ENCODE measurements around the gene NPLOC4. TPM values are rescaled to one million over a fixed set of nuclear protein-coding genes. Genes with fewer than 3 reads are reported as not detected.

The NPLOC4 gene
- total and polyA plus RNA-seq, 11 donors, result 28.2 to 133 (median 99.2) TPM

GRCh38 chr17:81543756-81544155 is 93.2 kb downstream of the NPLOC4 start:
- ATAC-seq, result no peak
- intact Hi-C loops (cut with DNase I), result loop anchor here in 1 of 10 donors (5.0 kb wide), 1 partner anchor 291 kb away; no protein-coding TSS in a partner anchor
- no peak for DNase-seq
- peaks cover 0 to 13% (median 0%) of the 10 kb centered on the region in 12 donors for H3K4me1 ChIP-seq
- H3K36me3 ChIP-seq, result peaks cover 0 to 87% (median 67%) of the 10 kb centered on the region in 9 donors
- no peak overlapping the region for H3K4me3 ChIP-seq
- H3K9me3 ChIP-seq, result no peaks in the 10 kb centered on the region
- no peaks in the 10 kb centered on the region for H3K27me3 ChIP-seq
- TF ChIP-seq, protein P1, sequence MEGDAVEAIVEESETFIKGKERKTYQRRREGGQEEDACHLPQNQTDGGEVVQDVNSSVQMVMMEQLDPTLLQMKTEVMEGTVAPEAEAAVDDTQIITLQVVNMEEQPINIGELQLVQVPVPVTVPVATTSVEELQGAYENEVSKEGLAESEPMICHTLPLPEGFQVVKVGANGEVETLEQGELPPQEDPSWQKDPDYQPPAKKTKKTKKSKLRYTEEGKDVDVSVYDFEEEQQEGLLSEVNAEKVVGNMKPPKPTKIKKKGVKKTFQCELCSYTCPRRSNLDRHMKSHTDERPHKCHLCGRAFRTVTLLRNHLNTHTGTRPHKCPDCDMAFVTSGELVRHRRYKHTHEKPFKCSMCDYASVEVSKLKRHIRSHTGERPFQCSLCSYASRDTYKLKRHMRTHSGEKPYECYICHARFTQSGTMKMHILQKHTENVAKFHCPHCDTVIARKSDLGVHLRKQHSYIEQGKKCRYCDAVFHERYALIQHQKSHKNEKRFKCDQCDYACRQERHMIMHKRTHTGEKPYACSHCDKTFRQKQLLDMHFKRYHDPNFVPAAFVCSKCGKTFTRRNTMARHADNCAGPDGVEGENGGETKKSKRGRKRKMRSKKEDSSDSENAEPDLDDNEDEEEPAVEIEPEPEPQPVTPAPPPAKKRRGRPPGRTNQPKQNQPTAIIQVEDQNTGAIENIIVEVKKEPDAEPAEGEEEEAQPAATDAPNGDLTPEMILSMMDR (IDR thresholded peaks at IDR 0.05), result no peak
- no peak for TF ChIP-seq POLR2A (IDR thresholded peaks at IDR 0.05)
- 96 to 100% (median 97%) methylated on average over 12 to 15 of the region's 15 CpGs; no CpG with 5 or more reads in 1 of the 4 donors for WGBS, 4 donors
- peak overlapping the region in 5 of 12 donors; percentile 33 to 55 (median 37) for H3K27ac ChIP-seq

DNA sequence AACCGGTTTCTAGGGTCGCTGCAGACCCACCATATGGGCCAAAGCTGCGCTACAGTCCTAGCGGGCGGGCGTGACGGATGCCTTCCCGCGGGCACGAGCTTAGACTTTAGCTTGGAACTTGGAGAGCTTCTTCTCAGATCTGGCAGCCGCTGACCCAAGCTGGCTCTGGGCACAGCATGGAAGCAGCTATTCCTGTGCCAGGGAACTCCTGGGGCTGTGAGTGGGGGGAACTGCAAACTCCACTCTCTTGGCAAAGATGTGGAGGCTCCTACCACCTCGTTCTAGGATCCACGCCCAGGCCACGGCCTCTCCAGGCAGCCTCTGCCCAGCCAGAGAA is 93.6 kb downstream of the NPLOC4 start:
- TF ChIP-seq, protein P1 (IDR thresholded peaks at IDR 0.05), result no peak
- peak; percentile 61 to 70 (median 68) for ATAC-seq
- Histone ChIP-seq H3K4me3 (no peak overlapping the region), H3K4me1 (peaks cover 0 to 13% (median 0%) of the 10 kb centered on the region in 12 donors), H3K36me3 (peaks cover 0 to 86% (median 62%) of the 10 kb centered on the region in 9 donors), H3K9me3 (no peaks in the 10 kb centered on the region), H3K27me3 (peaks cover 0 to under 1% (median 0%) of the 10 kb centered on the region in 9 donors), H3K27ac (peak overlapping the region in 4 of 12 donors; percentile 33 to 55 (median 46))
- DNase-seq, result peak in 2 of 5 donors; percentile 64 to 73
- intact Hi-C loops (cut with DNase I), result loop anchor here in 1 of 10 donors (5.0 kb wide), 1 partner anchor 291 kb away; no protein-coding TSS in a partner anchor
- 52 to 82% (median 69%) methylated on average over 11 to 14 of the region's 14 CpGs for WGBS, 4 donors

GRCh38 chr17:81542431-81543338 is 94.2 kb downstream of the NPLOC4 start:
- peak in 2 of 5 donors; percentile 16 to 27 for DNase-seq
- Histone ChIP-seq H3K4me1 (peaks cover 0 to 15% (median 1%) of the 10 kb centered on the region in 12 donors), H3K27ac (no peak overlapping the region), H3K27me3 (peaks cover 0 to 6% (median 2%) of the 10 kb centered on the region in 9 donors), H3K36me3 (peaks cover 0 to 84% (median 57%) of the 10 kb centered on the region in 9 donors), H3K4me3 (no peak overlapping the region), H3K9me3 (no peaks in the 10 kb centered on the region)
- WGBS, 4 donors, result 84 to 90% (median 88%) methylated on average over 5 to 15 of the region's 15 CpGs
- ATAC-seq, result no peak
- TF ChIP-seq, protein P1 (IDR thresholded peaks at IDR 0.05), result no peak
- TF ChIP-seq POLR2A (IDR thresholded peaks at IDR 0.05), result no peak
- intact Hi-C loops (cut with DNase I), result loop anchor here in 1 of 10 donors (5.0 kb wide), 1 partner anchor 290 kb away; no protein-coding TSS in a partner anchor

GRCh38 chr17:81541123-81541522 is 95.8 kb downstream of the NPLOC4 start:
- ATAC-seq (no peak), DNase-seq (peak in 2 of 5 donors; percentile 14 to 23)
- TF ChIP-seq POLR2A (IDR thresholded peaks at IDR 0.05), result no peak
- TF ChIP-seq, protein P1 (IDR thresholded peaks at IDR 0.05), result no peak
- H3K4me1 ChIP-seq, result peaks cover 0 to 31% (median 16%) of the 10 kb centered on the region in 12 donors
- H3K27me3 ChIP-seq, result peaks cover 0 to 22% (median 17%) of the 10 kb centered on the region in 9 donors
- H3K27ac ChIP-seq, result no peak overlapping the region
- peaks cover 0 to 68% (median 42%) of the 10 kb centered on the region in 9 donors for H3K36me3 ChIP-seq
- intact Hi-C loops (cut with DNase I), result loop anchor here in 1 of 10 donors (5.0 kb wide), 1 partner anchor 289 kb away; no protein-coding TSS in a partner anchor
- WGBS, 4 donors, result 83 to 97% (median 95%) methylated on average over 2 to 17 of the region's 17 CpGs
- H3K9me3 ChIP-seq, result no peaks in the 10 kb centered on the region
- H3K4me3 ChIP-seq, result no peak overlapping the region

All from heart left ventricle (tissue), 16 donors.